H1 (cell line): Measurements from ENCODE around the gene CANT1. TPM values are rescaled to one million over a fixed set of nuclear protein-coding genes. Genes with fewer than 3 reads are reported as not detected.

Experiments
- CEBPB ChIP-seq: IDR thresholded peaks from 2 replicates; pipeline ENCODE4 v1.6.1; 2012; ENCODE audit warnings: low read depth, low read length
- CHD2 ChIP-seq: IDR thresholded peaks from 2 replicates; pipeline ENCODE4 v1.6.1; 2012; ENCODE audit warnings: low read length, improper control_type of control experiment
- EP300 ChIP-seq, 2 experiments: IDR thresholded peaks; 1 replicate in 1 of 2; 2 replicates in 1 of 2; pipeline ENCODE4 v1.6.1; 2011 to 2012; ENCODE audit warnings: low read depth in 2 of 2, low read length in 2 of 2, mild to moderate bottlenecking in 2 of 2, borderline replicate concordance in 1 of 2, inconsistent platforms in 1 of 2, moderate library complexity in 1 of 2
- JUND ChIP-seq: IDR thresholded peaks from 2 replicates; pipeline ENCODE4 v1.6.1; 2011; ENCODE audit warnings: mild to moderate bottlenecking, improper control_type of control experiment, low read length
- RAD21 ChIP-seq, 2 experiments: IDR thresholded peaks in 1 of 2; conservative IDR thresholded peaks in 1 of 2; 2 replicates each; pipeline ENCODE4 v1.6.1; 2011; ENCODE audit warnings: low read depth in 2 of 2, low read length in 2 of 2, improper control_type of control experiment in 1 of 2, inconsistent platforms in 1 of 2, mild to moderate bottlenecking in 1 of 2, moderate library complexity in 1 of 2
- SP1 ChIP-seq: IDR thresholded peaks from 2 replicates; pipeline ENCODE4 v1.6.1; 2011; ENCODE audit warnings: low read depth, low read length
- polyA plus RNA-seq, 7 experiments: library from polyadenylated mRNA; depleted of rRNA in 3 of 7; stranded (reverse) in 5 of 7; unstranded in 2 of 7; fragments of >200 nt in 5 of 7; fragments of 200-250 nt in 2 of 7; gene quantifications; 1 replicate in 5 of 7; 2 replicates in 1 of 7; 4 replicates in 1 of 7; pipeline versions ENCODE4 v1.2.1 to v1.2.3, GENCODE V29; 2011 to 2013; ENCODE audit warnings: missing spikeins in 2 of 7, mixed read lengths in 2 of 7
- total RNA-seq: library from RNA; stranded (reverse); fragmentation: NEBNext Ultra II Directional; extraction: Animal tissue kit (Norgen Biotek cat#: 25700); gene quantifications from 2 replicates; pipeline ENCODE4 v1.2.1, GENCODE V29; 2021
- TF ChIP-seq, protein P1 (sequence below), 3 experiments: IDR thresholded peaks; 1 replicate in 2 of 3; 2 replicates in 1 of 3; pipeline versions ENCODE4 v1.5.1 to v1.6.1; 2011; ENCODE audit warnings: low read length in 3 of 3, mild to moderate bottlenecking in 3 of 3, inconsistent platforms in 2 of 3, low read depth in 1 of 3, moderate library complexity in 1 of 3; ENCODE audit not compliant: insufficient read depth in 1 of 3; ENCODE audit errors: control extremely low read depth in 1 of 3

The CANT1 gene
- total and polyA plus RNA-seq, 2 of the 8 experiments (the other 6 are each of a cell fraction or from before 2014, with no cell fraction given): 23.0 to 32.6 TPM

- TF ChIP-seq, protein P1, sequence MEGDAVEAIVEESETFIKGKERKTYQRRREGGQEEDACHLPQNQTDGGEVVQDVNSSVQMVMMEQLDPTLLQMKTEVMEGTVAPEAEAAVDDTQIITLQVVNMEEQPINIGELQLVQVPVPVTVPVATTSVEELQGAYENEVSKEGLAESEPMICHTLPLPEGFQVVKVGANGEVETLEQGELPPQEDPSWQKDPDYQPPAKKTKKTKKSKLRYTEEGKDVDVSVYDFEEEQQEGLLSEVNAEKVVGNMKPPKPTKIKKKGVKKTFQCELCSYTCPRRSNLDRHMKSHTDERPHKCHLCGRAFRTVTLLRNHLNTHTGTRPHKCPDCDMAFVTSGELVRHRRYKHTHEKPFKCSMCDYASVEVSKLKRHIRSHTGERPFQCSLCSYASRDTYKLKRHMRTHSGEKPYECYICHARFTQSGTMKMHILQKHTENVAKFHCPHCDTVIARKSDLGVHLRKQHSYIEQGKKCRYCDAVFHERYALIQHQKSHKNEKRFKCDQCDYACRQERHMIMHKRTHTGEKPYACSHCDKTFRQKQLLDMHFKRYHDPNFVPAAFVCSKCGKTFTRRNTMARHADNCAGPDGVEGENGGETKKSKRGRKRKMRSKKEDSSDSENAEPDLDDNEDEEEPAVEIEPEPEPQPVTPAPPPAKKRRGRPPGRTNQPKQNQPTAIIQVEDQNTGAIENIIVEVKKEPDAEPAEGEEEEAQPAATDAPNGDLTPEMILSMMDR (IDR thresholded peaks at IDR 0.05; ENCODE audit: control extremely low read depth in 1 of 3, insufficient read depth in 1 of 3, low read depth in 1 of 3, low read length in 3 of 3): no peak
- TF ChIP-seq EP300 (IDR thresholded peaks at IDR 0.05; ENCODE audit: borderline replicate concordance in 1 of 2, low read depth in 2 of 2, low read length in 2 of 2) (no peak), SP1 (no peak), JUND (no peak), RAD21 (IDR thresholded peaks at IDR 0.05 in 1 of 2, conservative IDR thresholded peaks at IDR 0.05 in 1 of 2; ENCODE audit: low read depth in 2 of 2, low read length in 2 of 2) (no peak), CEBPB (no peak), CHD2 (no peak)
Measured at GRCh38 chr17:78973196-78973595, 36.4 kb downstream of the CANT1 start (continued).
